Stimulated activated CD4-positive, alpha-beta T cell treated with anti-CD3 and anti-CD28 coated beads, Interleukin-1b, Interleukin-23, amount 100 ng/mL, for 4 hours (primary cell): ENCODE data around the gene KCNMB4.
"Not testable (repeated sequence)": the region's sequence is repeated elsewhere in the genome, so short reads cannot be mapped to it uniquely, and the experiment has no call there.

Experiments
- DNase-seq, 2 donors: peaks; one replicate each; pipeline ENCODE4 v3.0.0-alpha.2; 2020; ENCODE audit warnings: low read depth in 2 of 2

KCNMB4 gene

DNA sequence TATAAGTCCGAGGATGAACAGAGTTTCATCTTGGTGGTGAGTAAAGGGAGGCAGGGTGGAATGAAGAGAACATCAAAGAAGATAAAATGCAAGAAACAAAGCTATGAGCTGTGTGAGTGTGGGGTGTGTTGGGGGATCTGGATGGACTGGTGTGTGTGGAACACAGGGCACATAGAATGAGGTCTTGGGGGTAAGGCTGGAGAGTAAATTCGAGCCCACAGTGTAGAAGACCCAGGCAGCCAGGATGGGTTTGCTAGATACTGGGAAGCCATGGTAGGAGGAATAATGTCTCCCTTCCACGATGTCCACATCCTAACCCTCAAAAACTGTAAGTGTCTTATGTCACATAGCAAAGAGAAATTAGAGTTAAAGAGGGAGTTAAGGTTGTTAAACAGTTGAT, 6.8 kb downstream of the KCNMB4 start:
- DNase-seq, result no peak

- DNase-seq, result no peak
These were observed 13.8 kb downstream of the KCNMB4 start for GRCh38 chr12:70379846-70380245.

DNA sequence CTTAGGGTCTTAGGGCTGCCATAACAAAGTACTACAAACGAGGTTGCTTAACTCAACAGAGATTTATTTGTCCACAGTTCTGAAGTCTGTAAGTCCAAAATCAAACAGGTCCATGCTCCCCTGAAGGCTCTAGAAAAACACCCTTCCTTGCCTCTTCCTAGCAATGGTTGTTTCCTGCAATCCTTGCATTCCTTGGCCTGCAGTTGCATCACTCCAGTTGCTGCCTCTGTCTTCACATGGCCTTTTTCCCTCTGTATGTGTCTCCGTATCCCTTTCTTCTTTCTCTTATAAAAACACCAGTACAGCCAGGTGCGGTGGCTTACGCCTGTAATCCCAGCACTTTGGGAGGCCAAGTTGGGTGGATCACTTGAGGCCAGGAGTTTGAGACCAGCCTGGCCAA, 17.4 kb downstream of the KCNMB4 start:
- DNase-seq, result no peak

GRCh38 chr12:70383886-70384285, 17.8 kb downstream of the KCNMB4 start:
- DNase-seq, result no peak

GRCh38 chr12:70386771-70387170, 20.7 kb downstream of the KCNMB4 start:
- DNase-seq, result no peak

- no peak for DNase-seq
These were observed 23.6 kb downstream of the KCNMB4 start for GRCh38 chr12:70389678-70390077.

- DNase-seq, result not testable (repeated sequence)
These were observed 26.5 kb downstream of the KCNMB4 start for GRCh38 chr12:70392631-70393030.

DNA sequence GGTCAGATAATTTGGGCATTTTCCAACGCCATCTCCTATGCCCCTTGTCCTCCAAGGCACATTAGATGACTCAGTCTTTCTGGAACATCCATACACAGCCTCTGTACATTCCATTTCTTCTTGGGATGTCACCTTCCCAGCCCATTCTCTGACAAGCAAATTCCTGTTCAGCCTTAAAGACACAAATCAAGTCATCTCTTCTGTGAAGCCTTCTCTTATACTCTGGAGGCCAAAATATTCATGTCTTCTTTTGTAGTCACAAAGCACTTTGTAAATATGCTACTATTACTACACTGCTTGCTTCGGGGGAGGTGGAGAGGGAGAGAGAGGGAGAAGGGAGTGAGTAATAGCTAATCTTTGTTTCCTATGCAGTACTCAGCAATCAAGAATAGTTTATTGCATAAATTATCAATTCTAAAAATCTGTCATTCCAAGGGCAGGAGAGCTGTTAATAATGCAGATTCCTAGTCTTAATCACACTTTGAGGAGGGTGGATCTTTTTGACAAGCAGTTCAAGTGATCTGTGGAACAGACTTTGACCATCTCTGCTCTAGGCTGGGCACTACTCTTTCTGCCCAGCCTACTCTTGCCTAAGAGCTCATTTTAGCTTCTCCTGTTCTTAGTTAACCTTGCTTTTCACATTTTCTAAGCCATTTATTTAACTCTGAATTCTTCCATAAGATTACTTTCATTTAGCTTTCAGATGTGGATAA, 27.9 kb downstream of the KCNMB4 start:
- DNase-seq, result no peak

- no peak for DNase-seq
These were observed 31.9 kb downstream of the KCNMB4 start for GRCh38 chr12:70398002-70398401.

DNA sequence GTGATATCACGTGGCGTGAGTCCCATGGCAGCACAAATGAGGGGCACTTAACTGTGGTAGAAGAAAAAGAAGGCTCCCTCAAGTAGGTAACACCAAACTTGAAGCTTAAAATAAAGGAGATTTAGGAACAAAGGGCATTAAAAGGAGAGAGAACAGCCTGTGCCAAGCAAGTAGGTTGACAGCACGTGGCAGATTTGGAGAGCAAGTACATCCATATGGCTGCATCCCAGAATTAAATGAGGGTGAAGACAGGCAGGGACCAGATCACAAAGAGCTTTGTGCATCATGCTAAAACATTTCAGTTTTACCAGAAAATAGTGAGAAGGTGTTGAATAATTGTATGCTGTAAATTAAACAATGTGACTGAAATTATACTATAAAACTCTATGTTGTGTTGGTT, 32.8 kb downstream of the KCNMB4 start:
- no peak for DNase-seq

- no peak for DNase-seq
These were observed 33.2 kb downstream of the KCNMB4 start for GRCh38 chr12:70399311-70399710.

- no peak for DNase-seq
These were observed 34.0 kb downstream of the KCNMB4 start for GRCh38 chr12:70400124-70400523.

GRCh38 chr12:70402597-70402996, 36.5 kb downstream of the KCNMB4 start:
- DNase-seq, result no peak

GRCh38 chr12:70403826-70404225, 37.7 kb downstream of the KCNMB4 start:
- no peak for DNase-seq

GRCh38 chr12:70408004-70408790, 42.1 kb downstream of the KCNMB4 start:
- no peak for DNase-seq

GRCh38 chr12:70415987-70416386, 49.9 kb downstream of the KCNMB4 start:
- no peak for DNase-seq

DNA sequence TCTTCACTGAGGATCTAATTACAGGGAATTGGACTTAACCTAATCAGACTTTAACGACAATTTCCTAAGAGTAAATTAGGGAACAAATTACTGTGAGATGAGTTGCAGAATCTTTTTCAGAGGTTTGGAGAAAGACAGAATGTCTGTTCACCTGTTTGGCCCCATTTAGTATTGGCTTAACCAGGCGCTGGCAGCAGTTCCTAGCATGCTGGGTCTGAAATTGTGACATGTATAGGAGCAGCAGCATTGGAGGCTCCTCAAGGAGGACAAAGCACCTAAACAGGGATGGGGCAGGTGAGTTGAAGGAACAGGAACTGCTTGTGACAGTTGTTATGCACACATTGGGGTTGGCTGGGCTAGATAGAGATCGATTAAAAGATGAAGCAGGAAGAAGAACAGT, 51.0 kb downstream of the KCNMB4 start:
- DNase-seq, result no peak

DNA sequence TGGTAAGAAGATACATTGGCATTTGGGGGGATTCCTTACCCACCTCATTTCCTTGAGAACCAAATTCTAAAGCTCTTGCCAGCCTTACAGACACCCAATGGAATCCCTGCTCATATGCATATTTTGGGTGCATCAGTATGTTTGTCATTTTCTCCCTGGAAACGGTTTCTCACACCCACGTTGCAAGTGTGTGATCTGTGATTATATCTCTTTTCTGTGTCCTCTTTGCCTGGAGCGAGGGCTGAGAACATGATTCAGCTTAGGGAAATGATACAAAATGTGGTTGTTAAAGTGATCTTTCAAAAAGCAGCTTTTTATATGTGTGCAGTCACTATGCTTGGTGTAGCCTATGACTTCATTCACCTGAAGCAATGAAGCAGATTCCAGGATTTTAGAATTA, 52.0 kb downstream of the KCNMB4 start:
- no peak for DNase-seq

DNA sequence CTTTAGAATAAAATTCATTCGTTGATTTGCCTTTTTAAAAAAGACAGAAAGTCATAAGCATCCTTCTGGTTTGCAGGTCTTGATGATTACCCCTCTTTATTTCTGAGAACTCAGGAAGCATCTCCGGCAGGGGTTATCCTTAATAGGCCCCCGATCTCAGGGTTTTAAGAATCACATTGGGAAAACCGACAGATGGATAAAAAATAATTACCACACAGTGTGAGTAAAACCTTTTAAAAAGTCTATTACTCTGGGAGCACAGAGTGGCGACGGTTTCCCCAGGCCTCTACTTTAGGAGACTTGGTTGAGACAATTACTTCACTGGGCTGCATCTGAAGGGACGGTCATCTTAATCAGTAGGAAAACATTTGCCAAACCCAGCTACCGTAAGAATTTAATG, 56.5 kb downstream of the KCNMB4 start:
- no peak for DNase-seq

DNA sequence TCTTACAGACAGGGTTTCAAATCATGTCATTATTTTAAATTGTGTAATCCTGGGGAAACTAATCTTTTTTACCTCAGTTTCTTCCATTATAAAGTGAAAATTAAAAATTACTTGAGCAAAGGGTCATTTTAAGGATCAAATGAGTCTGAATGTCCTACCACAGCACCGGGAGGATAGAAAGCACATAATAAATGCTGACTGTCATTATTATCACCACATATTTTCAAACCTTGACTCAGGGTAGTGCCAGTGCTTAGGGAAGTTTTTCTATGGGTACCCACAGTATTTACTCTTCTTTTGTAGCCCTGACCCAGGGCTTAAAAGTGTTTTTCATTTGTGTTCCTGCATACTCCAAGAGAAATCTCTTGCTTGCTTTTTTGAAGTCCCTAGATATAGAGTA, 60.5 kb downstream of the KCNMB4 start:
- DNase-seq, result no peak

GRCh38 chr12:70427611-70428010, 61.5 kb downstream of the KCNMB4 start:
- DNase-seq, result no peak

DNA sequence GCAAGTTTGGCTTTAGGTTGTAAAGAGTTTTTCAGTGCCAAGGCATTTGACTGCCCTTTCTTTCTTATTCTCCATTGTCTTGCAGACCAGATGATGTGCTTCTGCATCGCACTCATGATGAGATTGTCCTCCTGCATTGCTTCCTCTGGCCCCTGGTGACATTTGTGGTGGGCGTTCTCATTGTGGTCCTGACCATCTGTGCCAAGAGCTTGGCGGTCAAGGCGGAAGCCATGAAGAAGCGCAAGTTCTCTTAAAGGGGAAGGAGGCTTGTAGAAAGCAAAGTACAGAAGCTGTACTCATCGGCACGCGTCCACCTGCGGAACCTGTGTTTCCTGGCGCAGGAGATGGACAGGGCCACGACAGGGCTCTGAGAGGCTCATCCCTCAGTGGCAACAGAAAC, 64.3 kb downstream of the KCNMB4 start:
- no peak for DNase-seq

GRCh38 chr12:70436836-70437235, 70.7 kb downstream of the KCNMB4 start:
- no peak for DNase-seq
